HepG2 (cell line): ENCODE data around the gene SULT2B1. TPM values are rescaled to one million over a fixed set of nuclear protein-coding genes. Genes with fewer than 3 reads are reported as not detected.

ENCODE experiments used
- AGO2 ChIP-seq: fragments of 200-400 bp; formaldehyde crosslinking; optimal IDR thresholded peaks from 2 replicates; pipeline ENCODE3; 2017; ENCODE audit warnings: mild to moderate bottlenecking, low read depth, low read length, moderate library complexity
- CREB1 ChIP-seq, 2 experiments: fragments of 450-650 bp in 1 of 2; IDR thresholded peaks; 2 replicates each; pipeline ENCODE4 v1.6.1; 2016 to 2017; ENCODE audit warnings: control low read depth in 1 of 2, mild to moderate bottlenecking in 1 of 2, missing compliant biosample characterization in 1 of 2, missing genetic modification characterization in 1 of 2
- NFKB2 ChIP-seq: sonication (generic); formaldehyde crosslinking; IDR thresholded peaks from 2 replicates; pipeline ENCODE4 v1.4.0; 2020; ENCODE audit warnings: missing genetic modification reagents, borderline replicate concordance
- TBX2 ChIP-seq: sonication (generic); formaldehyde crosslinking; IDR thresholded peaks from 2 replicates; pipeline ENCODE4 v1.5.0; 2020; ENCODE audit warnings: missing genetic modification reagents, mild to moderate bottlenecking, borderline replicate concordance
- ZFY ChIP-seq: sonication (generic); formaldehyde crosslinking; IDR thresholded peaks from 2 replicates; pipeline ENCODE4 v1.4.0; 2020; ENCODE audit warnings: missing genetic modification reagents
- ZNF143 ChIP-seq: sonication (generic); formaldehyde crosslinking; IDR thresholded peaks from 2 replicates; pipeline ENCODE4 v1.4.0; 2020; ENCODE audit warnings: missing genetic modification reagents
- ZNF552 ChIP-seq: sonication (generic); formaldehyde crosslinking; IDR thresholded peaks from 2 replicates; pipeline ENCODE4 v1.9.0; 2022; ENCODE audit warnings: missing genetic modification reagents, mild to moderate bottlenecking, borderline replicate concordance
- polyA plus RNA-seq, 8 experiments: library from polyadenylated mRNA; depleted of rRNA in 3 of 8; stranded (reverse) in 7 of 8; unstranded in 1 of 8; fragments of >200 nt; fragmentation: Illumina TruSeq in 4 of 8; extraction: Trizol in 4 of 8; gene quantifications; 2 replicates each; pipeline versions ENCODE4 v1.2.1 to v1.2.3, GENCODE V29; 2011 to 2016; ENCODE audit warnings: low read depth in 4 of 8, missing spikeins in 1 of 8, mixed read lengths in 1 of 8; ENCODE audit not compliant: insufficient read depth in 1 of 8
- total RNA-seq, 5 experiments: library from RNA; depleted of rRNA; stranded (reverse); fragments of >200 nt; fragmentation: Illumina TruSeq; extraction: Trizol; gene quantifications; 2 replicates each; pipeline ENCODE4 v1.2.3, GENCODE V29; 2016; ENCODE audit warnings: low read depth in 1 of 5
- TF ChIP-seq, protein P1 (sequence below): IDR thresholded peaks from 2 replicates; pipeline ENCODE4 v1.6.1; 2016; ENCODE audit warnings: missing biosample characterization, missing genetic modification reagents, low read depth
- TF ChIP-seq, protein P2 (sequence below), 2 experiments: sonication (generic) in 1 of 2; formaldehyde crosslinking in 1 of 2; IDR thresholded peaks; 2 replicates each; pipeline versions ENCODE4 v1.6.1 to v1.9.0; 2014 to 2022; ENCODE audit warnings: antibody characterized with exemption in 1 of 2, borderline replicate concordance in 1 of 2, inconsistent platforms in 1 of 2, low read depth in 1 of 2, missing genetic modification reagents in 1 of 2
- TF ChIP-seq, protein P3 (sequence below): sonication (generic); formaldehyde crosslinking; IDR thresholded peaks from 2 replicates; pipeline ENCODE4 v1.5.1; 2020; ENCODE audit warnings: mild to moderate bottlenecking, missing genetic modification reagents, moderate library complexity
- TF ChIP-seq, protein P4 (sequence below): sonication (generic); formaldehyde crosslinking; IDR thresholded peaks from 2 replicates; pipeline ENCODE4 v1.5.0; 2020; ENCODE audit warnings: mild to moderate bottlenecking, missing genetic modification reagents, borderline replicate concordance

SULT2B1 gene
- total and polyA plus RNA-seq, 2 of the 13 experiments (the other 11 are each of a cell fraction or from before 2014, with no cell fraction given), result 0.13 TPM; not detected in 1

DNA sequence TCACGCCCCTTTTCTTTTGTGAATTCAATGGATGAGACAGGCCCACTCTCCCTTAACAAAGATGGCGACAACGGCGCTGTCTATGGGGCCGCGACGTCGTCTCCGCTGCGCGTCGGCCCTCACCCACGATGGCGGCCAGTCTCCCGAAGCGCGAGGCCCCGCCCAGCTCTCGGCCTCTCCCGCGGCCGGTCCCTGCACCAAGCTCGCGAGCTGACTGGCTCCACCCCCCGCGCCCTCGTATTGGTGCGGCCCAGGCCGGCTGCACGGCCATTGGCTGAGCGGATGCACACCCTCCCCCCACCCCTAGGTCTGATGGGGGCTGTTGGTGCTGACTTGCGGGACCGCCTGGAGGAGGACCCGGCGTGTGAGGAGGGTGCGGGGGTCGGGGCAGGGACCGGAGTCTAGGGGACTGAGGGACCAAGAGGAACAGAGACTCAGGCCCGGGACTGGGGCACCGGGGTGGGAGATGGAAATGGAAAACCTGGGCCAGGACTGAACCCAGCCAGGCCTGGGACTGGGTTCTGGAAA lies 72.2 kb downstream of the SULT2B1 start (continued):
- TF ChIP-seq, protein P1, sequence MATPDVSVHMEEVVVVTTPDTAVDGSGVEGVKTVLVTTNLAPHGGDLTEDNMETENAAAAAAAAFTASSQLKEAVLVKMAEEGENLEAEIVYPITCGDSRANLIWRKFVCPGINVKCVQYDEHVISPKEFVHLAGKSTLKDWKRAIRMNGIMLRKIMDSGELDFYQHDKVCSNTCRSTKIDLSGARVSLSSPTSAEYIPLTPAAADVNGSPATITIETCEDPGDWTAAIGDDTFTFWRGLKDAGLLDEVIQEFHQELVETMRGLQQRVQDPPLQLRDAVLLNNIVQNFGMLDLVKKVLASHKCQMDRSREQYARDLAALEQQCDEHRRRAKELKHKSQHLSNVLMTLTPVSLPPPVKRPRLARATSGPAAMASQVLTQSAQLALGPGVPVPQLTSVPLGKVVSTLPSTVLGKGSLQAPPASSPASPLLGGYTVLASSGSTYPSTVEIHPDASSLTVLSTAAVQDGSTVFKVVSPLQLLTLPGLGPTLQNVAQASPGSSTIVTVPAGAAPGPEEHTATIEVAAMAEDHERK (CRISPR knock-in tag), result 0 out of 2 replicates have a peak, but pooled peaks have one; percentile 55
- no peak for TF ChIP-seq NFKB2 (CRISPR knock-in tag)
- peak; percentile 71; the same call in 1 of the 2 replicates for TF ChIP-seq CREB1 (IDR thresholded peaks at IDR 0.05)
- TF ChIP-seq CREB1 (CRISPR knock-in tag; IDR thresholded peaks at IDR 0.05), result peak; percentile 76
- peak; percentile 64; the same call in 1 of the 2 replicates for TF ChIP-seq ZFY
- TF ChIP-seq, protein P2, sequence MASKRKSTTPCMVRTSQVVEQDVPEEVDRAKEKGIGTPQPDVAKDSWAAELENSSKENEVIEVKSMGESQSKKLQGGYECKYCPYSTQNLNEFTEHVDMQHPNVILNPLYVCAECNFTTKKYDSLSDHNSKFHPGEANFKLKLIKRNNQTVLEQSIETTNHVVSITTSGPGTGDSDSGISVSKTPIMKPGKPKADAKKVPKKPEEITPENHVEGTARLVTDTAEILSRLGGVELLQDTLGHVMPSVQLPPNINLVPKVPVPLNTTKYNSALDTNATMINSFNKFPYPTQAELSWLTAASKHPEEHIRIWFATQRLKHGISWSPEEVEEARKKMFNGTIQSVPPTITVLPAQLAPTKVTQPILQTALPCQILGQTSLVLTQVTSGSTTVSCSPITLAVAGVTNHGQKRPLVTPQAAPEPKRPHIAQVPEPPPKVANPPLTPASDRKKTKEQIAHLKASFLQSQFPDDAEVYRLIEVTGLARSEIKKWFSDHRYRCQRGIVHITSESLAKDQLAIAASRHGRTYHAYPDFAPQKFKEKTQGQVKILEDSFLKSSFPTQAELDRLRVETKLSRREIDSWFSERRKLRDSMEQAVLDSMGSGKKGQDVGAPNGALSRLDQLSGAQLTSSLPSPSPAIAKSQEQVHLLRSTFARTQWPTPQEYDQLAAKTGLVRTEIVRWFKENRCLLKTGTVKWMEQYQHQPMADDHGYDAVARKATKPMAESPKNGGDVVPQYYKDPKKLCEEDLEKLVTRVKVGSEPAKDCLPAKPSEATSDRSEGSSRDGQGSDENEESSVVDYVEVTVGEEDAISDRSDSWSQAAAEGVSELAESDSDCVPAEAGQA (IDR thresholded peaks at IDR 0.05; ENCODE audit: low read depth), result peak; percentile 93
- TF ChIP-seq, protein P2 (CRISPR knock-in tag; IDR thresholded peaks at IDR 0.05; ENCODE audit: borderline replicate concordance), result no peak
- no peak for TF ChIP-seq TBX2 (CRISPR knock-in tag)
- TF ChIP-seq ZNF143 (CRISPR knock-in tag), result peak; percentile 40; the same call in 1 of the 2 replicates
- TF ChIP-seq, protein P3, sequence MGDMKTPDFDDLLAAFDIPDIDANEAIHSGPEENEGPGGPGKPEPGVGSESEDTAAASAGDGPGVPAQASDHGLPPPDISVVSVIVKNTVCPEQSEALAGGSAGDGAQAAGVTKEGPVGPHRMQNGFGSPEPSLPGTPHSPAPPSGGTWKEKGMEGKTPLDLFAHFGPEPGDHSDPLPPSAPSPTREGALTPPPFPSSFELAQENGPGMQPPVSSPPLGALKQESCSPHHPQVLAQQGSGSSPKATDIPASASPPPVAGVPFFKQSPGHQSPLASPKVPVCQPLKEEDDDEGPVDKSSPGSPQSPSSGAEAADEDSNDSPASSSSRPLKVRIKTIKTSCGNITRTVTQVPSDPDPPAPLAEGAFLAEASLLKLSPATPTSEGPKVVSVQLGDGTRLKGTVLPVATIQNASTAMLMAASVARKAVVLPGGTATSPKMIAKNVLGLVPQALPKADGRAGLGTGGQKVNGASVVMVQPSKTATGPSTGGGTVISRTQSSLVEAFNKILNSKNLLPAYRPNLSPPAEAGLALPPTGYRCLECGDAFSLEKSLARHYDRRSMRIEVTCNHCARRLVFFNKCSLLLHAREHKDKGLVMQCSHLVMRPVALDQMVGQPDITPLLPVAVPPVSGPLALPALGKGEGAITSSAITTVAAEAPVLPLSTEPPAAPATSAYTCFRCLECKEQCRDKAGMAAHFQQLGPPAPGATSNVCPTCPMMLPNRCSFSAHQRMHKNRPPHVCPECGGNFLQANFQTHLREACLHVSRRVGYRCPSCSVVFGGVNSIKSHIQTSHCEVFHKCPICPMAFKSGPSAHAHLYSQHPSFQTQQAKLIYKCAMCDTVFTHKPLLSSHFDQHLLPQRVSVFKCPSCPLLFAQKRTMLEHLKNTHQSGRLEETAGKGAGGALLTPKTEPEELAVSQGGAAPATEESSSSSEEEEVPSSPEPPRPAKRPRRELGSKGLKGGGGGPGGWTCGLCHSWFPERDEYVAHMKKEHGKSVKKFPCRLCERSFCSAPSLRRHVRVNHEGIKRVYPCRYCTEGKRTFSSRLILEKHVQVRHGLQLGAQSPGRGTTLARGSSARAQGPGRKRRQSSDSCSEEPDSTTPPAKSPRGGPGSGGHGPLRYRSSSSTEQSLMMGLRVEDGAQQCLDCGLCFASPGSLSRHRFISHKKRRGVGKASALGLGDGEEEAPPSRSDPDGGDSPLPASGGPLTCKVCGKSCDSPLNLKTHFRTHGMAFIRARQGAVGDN, result peak; percentile 30; the same call in 1 of the 2 replicates
- TF ChIP-seq, protein P4, sequence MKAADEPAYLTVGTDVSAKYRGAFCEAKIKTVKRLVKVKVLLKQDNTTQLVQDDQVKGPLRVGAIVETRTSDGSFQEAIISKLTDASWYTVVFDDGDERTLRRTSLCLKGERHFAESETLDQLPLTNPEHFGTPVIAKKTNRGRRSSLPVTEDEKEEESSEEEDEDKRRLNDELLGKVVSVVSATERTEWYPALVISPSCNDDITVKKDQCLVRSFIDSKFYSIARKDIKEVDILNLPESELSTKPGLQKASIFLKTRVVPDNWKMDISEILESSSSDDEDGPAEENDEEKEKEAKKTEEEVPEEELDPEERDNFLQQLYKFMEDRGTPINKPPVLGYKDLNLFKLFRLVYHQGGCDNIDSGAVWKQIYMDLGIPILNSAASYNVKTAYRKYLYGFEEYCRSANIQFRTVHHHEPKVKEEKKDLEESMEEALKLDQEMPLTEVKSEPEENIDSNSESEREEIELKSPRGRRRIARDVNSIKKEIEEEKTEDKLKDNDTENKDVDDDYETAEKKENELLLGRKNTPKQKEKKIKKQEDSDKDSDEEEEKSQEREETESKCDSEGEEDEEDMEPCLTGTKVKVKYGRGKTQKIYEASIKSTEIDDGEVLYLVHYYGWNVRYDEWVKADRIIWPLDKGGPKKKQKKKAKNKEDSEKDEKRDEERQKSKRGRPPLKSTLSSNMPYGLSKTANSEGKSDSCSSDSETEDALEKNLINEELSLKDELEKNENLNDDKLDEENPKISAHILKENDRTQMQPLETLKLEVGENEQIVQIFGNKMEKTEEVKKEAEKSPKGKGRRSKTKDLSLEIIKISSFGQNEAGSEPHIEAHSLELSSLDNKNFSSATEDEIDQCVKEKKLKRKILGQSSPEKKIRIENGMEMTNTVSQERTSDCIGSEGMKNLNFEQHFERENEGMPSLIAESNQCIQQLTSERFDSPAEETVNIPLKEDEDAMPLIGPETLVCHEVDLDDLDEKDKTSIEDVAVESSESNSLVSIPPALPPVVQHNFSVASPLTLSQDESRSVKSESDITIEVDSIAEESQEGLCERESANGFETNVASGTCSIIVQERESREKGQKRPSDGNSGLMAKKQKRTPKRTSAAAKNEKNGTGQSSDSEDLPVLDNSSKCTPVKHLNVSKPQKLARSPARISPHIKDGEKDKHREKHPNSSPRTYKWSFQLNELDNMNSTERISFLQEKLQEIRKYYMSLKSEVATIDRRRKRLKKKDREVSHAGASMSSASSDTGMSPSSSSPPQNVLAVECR (CRISPR knock-in tag), result peak; percentile 74; the same call in 1 of the 2 replicates
- TF ChIP-seq AGO2, result peak; percentile 35
- no peak for TF ChIP-seq ZNF552 (CRISPR knock-in tag)
